Measurements from ENCODE around the gene PCSK1. TPM values are rescaled to one million over a fixed set of nuclear protein-coding genes. Genes with fewer than 3 reads are reported as not detected.

The PCSK1 gene
- polyA plus RNA-seq, 1 of the 3 experiments (the other 2 are of a cell fraction): 0.08 TPM

Other genes with a start within 250 kb of the PCSK1 start
- 80.2 and 82.9 TPM in 2 replicates for gene CAST, start 229.1 kb upstream of the PCSK1 start, polyA plus RNA-seq (2012; rRNA removed)